Right cardiac atrium (tissue), 5 donors: ENCODE results near the gene ANKRD27. TPM values are rescaled to one million over a fixed set of nuclear protein-coding genes. Genes with fewer than 3 reads are reported as not detected.
"Not testable (repeated sequence)": the region's sequence is repeated elsewhere in the genome, so short reads cannot be mapped to it uniquely, and the experiment has no call there.

Experiments
- ATAC-seq, 2 donors: fragments of 200-7000 bp; cut with Tn5 transposase; one replicate each; pipeline versions ENCODE4 v1.8.0 to v1.9.1; 2020; ENCODE audit warnings: moderate library complexity in 2 of 2, mild to moderate bottlenecking in 1 of 2
- DNase-seq, 3 donors: peaks; one replicate each; pipeline ENCODE4 v3.0.0-alpha.2; 2020
- H3K27ac ChIP-seq: one replicate; pipeline ENCODE4 v1.5.1; 2013; ENCODE audit warnings: mild to moderate bottlenecking, low read length, control low read depth, moderate library complexity
- H3K27me3 ChIP-seq: one replicate; pipeline ENCODE4 v1.6.1; 2013; ENCODE audit not compliant: control insufficient read depth, insufficient read depth
- H3K4me1 ChIP-seq: one replicate; pipeline ENCODE4 v1.6.1; 2013; ENCODE audit warnings: low read length; ENCODE audit not compliant: control insufficient read depth, insufficient read depth
- H3K4me3 ChIP-seq: one replicate; pipeline ENCODE4 v1.5.1; 2013; ENCODE audit warnings: low read length, control low read depth
- H3K9me3 ChIP-seq: one replicate; pipeline ENCODE4 v1.6.1; 2013; ENCODE audit warnings: low read length; ENCODE audit not compliant: control insufficient read depth
- WGBS: extraction: QIAGEN DNeasy Blood & Tissue Kit; methylation state at CpG from one replicate; pipeline ENCODE4 v1.1.7; 2013; 5-methylcytosine and 5-hydroxymethylcytosine counted together
- intact Hi-C, 4 donors: fragments of 100-400 bp; cut with DNase I; formaldehyde crosslinking; loops; one replicate each; pipeline versions ENCODE4 v1.11.0 to v1.14.0; 2022 to 2023
- polyA plus RNA-seq: library from polyadenylated mRNA; stranded (reverse); fragments of 200-250 nt; gene quantifications from one replicate; pipeline ENCODE4 v1.2.3, GENCODE V29; 2013
- total RNA-seq, 4 donors: library from RNA; stranded (reverse); fragmentation: NEBNext Ultra II Directional; extraction: Animal tissue kit (Norgen Biotek cat#: 25700); gene quantifications; one replicate each; pipeline ENCODE4 v1.2.1, GENCODE V29; 2021
- donor health status: healthy with polysubstance abuse.
- donor health status: DM: no; HTN: yes; CAD: no.
- donor health status: DM: no; HTN: no; CAD: no.
- donor health status: DM: no; HTN: yes; CAD: no; lungs with severe emphysema.
- donor health status: DM: yes; HTN: yes; CAD: no.

ANKRD27 gene
- total and polyA plus RNA-seq, 5 donors: 8.4 to 27.9 (median 20.6) TPM

- H3K4me1 ChIP-seq: peaks cover 5% of the 10 kb centered on the region
- WGBS: 87% methylated on average over 15 of the region's 15 CpGs
- H3K27ac ChIP-seq: no peak overlapping the region
- H3K4me3 ChIP-seq: no peak overlapping the region
- ATAC-seq (no peak), DNase-seq (no peak)
- no peaks in the 10 kb centered on the region for H3K9me3 ChIP-seq
- no peaks in the 10 kb centered on the region for H3K27me3 ChIP-seq
- intact Hi-C loops: no loop called here
These were observed 21.4 kb downstream of the ANKRD27 start for GRCh38 chr19:32653599-32653915.

GRCh38 chr19:32652894-32653598, 21.9 kb downstream of the ANKRD27 start:
- Histone ChIP-seq H3K27ac (peak overlapping the region; percentile 66), H3K9me3 (no peaks in the 10 kb centered on the region), H3K4me3 (no peak overlapping the region), H3K4me1 (peaks cover 5% of the 10 kb centered on the region), H3K27me3 (no peaks in the 10 kb centered on the region)
- WGBS: 49% methylated on average over 12 of the region's 12 CpGs
- intact Hi-C loops: no loop called here
- peak; percentile 68 to 71 for ATAC-seq
- DNase-seq: peak; percentile 84 to 92 (median 91)

- H3K9me3 ChIP-seq, ATAC-seq, H3K27me3 ChIP-seq, H3K4me1 ChIP-seq, intact Hi-C loops, DNase-seq, H3K4me3 ChIP-seq: not testable (repeated sequence)
- WGBS: 92% methylated on average over 13 of the region's 13 CpGs
- H3K27ac ChIP-seq: peak overlapping the region; percentile 6
These were observed 22.6 kb downstream of the ANKRD27 start for GRCh38 chr19:32652331-32652730.

GRCh38 chr19:32651729-32652140, 23.2 kb downstream of the ANKRD27 start:
- intact Hi-C loops: no loop called here
- H3K4me3 ChIP-seq: no peak overlapping the region
- H3K4me1 ChIP-seq: peaks cover 5% of the 10 kb centered on the region
- peak; percentile 64 to 72 for ATAC-seq
- no peaks in the 10 kb centered on the region for H3K9me3 ChIP-seq
- peak overlapping the region; percentile 28 for H3K27ac ChIP-seq
- WGBS: 48% methylated on average over 8 of the region's 8 CpGs
- peak in 2 of 3 donors; percentile 68 to 78 for DNase-seq
- no peaks in the 10 kb centered on the region for H3K27me3 ChIP-seq

GRCh38 chr19:32650671-32651070, 24.3 kb downstream of the ANKRD27 start:
- intact Hi-C loops: no loop called here
- ATAC-seq: no peak
- DNase-seq: no peak
- 86% methylated on average over 5 of the region's 5 CpGs for WGBS
- Histone ChIP-seq H3K27me3 (no peaks in the 10 kb centered on the region), H3K9me3 (no peaks in the 10 kb centered on the region), H3K4me3 (no peak overlapping the region), H3K27ac (no peak overlapping the region), H3K4me1 (peaks cover 5% of the 10 kb centered on the region)

GRCh38 chr19:32649751-32650150, 25.2 kb downstream of the ANKRD27 start:
- peak; percentile 73 to 81 for ATAC-seq
- Histone ChIP-seq H3K4me3 (no peak overlapping the region), H3K4me1 (peaks cover 5% of the 10 kb centered on the region), H3K9me3 (no peaks in the 10 kb centered on the region), H3K27ac (peak overlapping the region; percentile 85), H3K27me3 (no peaks in the 10 kb centered on the region)
- peak; percentile 55 to 85 (median 82) for DNase-seq
- WGBS: 74% methylated on average over 11 of the region's 11 CpGs
- intact Hi-C loops: no loop called here

DNA sequence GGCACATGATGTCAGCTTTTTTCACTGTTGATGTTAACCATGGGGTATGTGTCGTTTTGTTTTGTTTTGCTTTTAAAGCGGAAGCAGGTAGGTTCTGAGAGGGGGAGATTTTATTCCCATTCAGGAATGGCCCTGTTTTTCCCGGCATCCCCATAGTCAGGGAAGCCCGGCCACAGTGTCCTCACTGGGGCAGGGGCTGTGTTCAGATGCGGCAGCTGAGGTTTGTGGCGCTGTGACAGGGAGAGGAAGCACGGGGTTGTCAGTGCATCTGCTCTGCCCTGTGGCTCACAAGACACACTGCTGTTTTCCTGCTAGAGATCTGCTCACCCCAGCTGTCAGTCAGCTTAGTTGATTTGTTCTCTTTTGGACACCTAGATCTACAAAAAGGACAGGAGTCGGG, 27.6 kb downstream of the ANKRD27 start:
- Histone ChIP-seq H3K27me3 (no peaks in the 10 kb centered on the region), H3K4me3 (no peak overlapping the region), H3K9me3 (no peaks in the 10 kb centered on the region), H3K27ac (no peak overlapping the region), H3K4me1 (peaks cover 5% of the 10 kb centered on the region)
- 84% methylated on average over 8 of the region's 8 CpGs for WGBS
- intact Hi-C loops: no loop called here
- ATAC-seq (no peak), DNase-seq (no peak)

DNA sequence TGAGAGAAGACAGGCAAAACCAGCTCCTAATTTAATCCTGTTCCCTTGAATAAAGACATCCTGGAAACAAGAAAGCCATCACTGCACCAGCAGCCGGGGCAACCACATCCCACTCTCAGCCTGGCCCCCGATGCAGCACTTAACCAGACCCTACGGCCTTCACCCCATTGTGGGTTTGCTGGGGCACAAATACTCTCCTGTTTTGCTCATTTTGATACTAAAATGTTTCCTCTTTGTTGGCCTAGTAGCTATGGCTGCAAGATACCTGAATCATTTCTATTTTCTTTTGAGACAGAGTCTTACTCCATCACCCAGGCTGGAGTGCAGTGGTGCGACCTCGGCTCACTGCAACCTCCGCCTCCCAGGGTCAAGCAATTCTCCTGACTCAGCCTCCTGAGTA, 28.4 kb downstream of the ANKRD27 start:
- ATAC-seq (no peak), DNase-seq (no peak)
- Histone ChIP-seq H3K4me1 (peaks cover under 1% of the 10 kb centered on the region), H3K9me3 (no peaks in the 10 kb centered on the region), H3K27me3 (no peaks in the 10 kb centered on the region), H3K4me3 (no peak overlapping the region), H3K27ac (no peak overlapping the region)
- intact Hi-C loops: no loop called here
- WGBS: 95% methylated on average over 6 of the region's 6 CpGs

DNA sequence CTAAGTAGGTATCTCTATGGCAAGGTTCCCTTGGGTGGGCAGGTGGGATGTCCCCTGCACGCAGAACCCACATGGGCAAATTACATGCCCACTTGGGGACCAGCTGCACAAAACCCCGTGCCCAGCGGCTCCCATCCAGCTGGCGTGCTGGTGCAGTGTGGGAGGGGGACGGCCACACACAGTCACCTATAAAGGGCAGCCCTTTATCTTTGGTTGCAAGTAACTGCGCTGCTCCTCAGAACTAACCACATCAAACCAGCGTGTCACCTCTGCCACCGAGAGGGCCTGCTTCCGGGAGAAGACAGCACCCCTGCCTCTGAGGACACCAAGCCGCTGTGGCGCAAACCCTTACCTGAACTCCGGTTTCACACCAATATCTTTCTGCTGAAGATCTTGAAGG, 32.2 kb downstream of the ANKRD27 start:
- DNase-seq: no peak
- 87% methylated on average over 12 of the region's 12 CpGs for WGBS

GRCh38 chr19:32638625-32639024, 36.4 kb downstream of the ANKRD27 start:
- ATAC-seq (peak in 1 of 2 donors; percentile 40), DNase-seq (no peak)
- no peaks in the 10 kb centered on the region for H3K9me3 ChIP-seq
- H3K27me3 ChIP-seq: no peaks in the 10 kb centered on the region
- no peak overlapping the region for H3K4me3 ChIP-seq
- H3K4me1 ChIP-seq: no peaks in the 10 kb centered on the region
- no peak overlapping the region for H3K27ac ChIP-seq
- 97% methylated on average over 13 of the region's 13 CpGs for WGBS
- intact Hi-C loops: no loop called here

More for the DNA sequence above, 32.2 kb downstream of the ANKRD27 start:
- no peaks in the 10 kb centered on the region for H3K4me1 ChIP-seq
- H3K27me3 ChIP-seq: no peaks in the 10 kb centered on the region
- no peak for ATAC-seq
- no peak overlapping the region for H3K4me3 ChIP-seq
- H3K9me3 ChIP-seq: no peaks in the 10 kb centered on the region
- H3K27ac ChIP-seq: no peak overlapping the region
- intact Hi-C loops: no loop called here

- Histone ChIP-seq H3K27me3 (no peaks in the 10 kb centered on the region), H3K4me1 (no peaks in the 10 kb centered on the region), H3K27ac (no peak overlapping the region), H3K4me3 (no peak overlapping the region), H3K9me3 (no peaks in the 10 kb centered on the region)
- 91% methylated on average over 14 of the region's 14 CpGs for WGBS
- DNase-seq (no peak), ATAC-seq (peak in 1 of 2 donors; percentile 23)
- intact Hi-C loops: no loop called here
These were observed 37.5 kb downstream of the ANKRD27 start for GRCh38 chr19:32637480-32637879.

GRCh38 chr19:32631381-32631780, 43.6 kb downstream of the ANKRD27 start:
- 93% methylated on average over 15 of the region's 15 CpGs for WGBS
- ATAC-seq: no peak

More at GRCh38 chr19:32631381-32631780, 43.6 kb downstream of the ANKRD27 start:
- Histone ChIP-seq H3K4me1 (no peaks in the 10 kb centered on the region), H3K9me3 (no peaks in the 10 kb centered on the region), H3K4me3 (no peak overlapping the region), H3K27ac (no peak overlapping the region), H3K27me3 (no peaks in the 10 kb centered on the region)
- no peak for DNase-seq
- intact Hi-C loops: no loop called here
